ENCODE results near the gene FTCD.

The FTCD gene

DNA sequence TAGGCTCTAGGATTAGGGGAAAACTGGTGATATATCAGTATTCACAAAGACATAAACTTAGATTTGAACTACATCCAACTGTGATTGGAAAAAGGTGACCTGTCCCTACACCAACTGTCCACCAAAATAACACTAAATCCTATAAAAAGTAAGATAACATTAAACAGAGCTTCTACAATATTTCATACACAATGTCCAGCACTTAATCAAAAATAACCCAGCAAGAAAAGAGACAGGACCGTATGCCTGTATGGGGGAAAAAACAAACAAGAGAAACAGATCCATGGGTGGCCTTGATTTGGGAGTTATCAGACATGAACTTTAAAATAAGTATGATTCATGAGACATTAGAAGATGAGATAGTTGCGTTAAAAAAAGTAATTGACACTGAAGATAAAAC, 67.2 kb downstream of the FTCD start:
- no peak for DNase-seq

DNA sequence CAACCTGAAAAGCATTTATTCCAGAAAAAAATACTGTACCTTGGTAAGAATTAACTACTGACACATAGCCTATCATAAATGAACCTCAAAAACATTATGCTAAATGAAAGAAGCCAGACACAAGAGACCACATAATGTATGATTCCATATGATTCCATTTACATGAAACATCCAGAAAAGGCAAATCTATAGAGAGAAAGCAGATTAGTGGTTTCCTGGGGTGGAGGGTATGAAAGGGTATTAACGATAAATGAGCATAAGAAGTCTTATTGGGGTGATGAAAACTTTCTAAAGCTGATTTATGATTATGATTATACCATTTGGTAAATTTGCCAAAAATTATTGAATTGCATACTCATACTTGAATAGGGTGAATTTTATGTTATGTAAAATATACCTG, 67.7 kb downstream of the FTCD start:
- DNase-seq = no peak
